ENCODE measurements around the gene UVSSA. TPM values are rescaled to one million over a fixed set of nuclear protein-coding genes. Genes with fewer than 3 reads are reported as not detected.
A peak's percentile ranks its signal among the peaks of the same experiment; 100 is the strongest.

UVSSA gene
- total and polyA plus RNA-seq, 9 donors = 3.8 to 24.7 (median 15.6) TPM

- Histone ChIP-seq H3K4me3 (no peak overlapping the region), H3K36me3 (no peaks in the 10 kb centered on the region), H3K27me3 (no peaks in the 10 kb centered on the region), H3K4me1 (ENCODE audit: insufficient read depth) (no peaks in the 10 kb centered on the region), H3K9me3 (no peaks in the 10 kb centered on the region), H3K27ac (no peak overlapping the region)
- WGBS, 3 donors = 93 to 94% (median 94%) methylated on average over 24 of the region's 24 CpGs
- DNase-seq = peak in 2 of 5 donors; percentile 16 to 26
- intact Hi-C loops (cut with DNase I) = no loop called here
- TF ChIP-seq EP300 (IDR thresholded peaks at IDR 0.05) (no peak), POLR2A (IDR thresholded peaks at IDR 0.05) (no peak)
- TF ChIP-seq, protein P1, sequence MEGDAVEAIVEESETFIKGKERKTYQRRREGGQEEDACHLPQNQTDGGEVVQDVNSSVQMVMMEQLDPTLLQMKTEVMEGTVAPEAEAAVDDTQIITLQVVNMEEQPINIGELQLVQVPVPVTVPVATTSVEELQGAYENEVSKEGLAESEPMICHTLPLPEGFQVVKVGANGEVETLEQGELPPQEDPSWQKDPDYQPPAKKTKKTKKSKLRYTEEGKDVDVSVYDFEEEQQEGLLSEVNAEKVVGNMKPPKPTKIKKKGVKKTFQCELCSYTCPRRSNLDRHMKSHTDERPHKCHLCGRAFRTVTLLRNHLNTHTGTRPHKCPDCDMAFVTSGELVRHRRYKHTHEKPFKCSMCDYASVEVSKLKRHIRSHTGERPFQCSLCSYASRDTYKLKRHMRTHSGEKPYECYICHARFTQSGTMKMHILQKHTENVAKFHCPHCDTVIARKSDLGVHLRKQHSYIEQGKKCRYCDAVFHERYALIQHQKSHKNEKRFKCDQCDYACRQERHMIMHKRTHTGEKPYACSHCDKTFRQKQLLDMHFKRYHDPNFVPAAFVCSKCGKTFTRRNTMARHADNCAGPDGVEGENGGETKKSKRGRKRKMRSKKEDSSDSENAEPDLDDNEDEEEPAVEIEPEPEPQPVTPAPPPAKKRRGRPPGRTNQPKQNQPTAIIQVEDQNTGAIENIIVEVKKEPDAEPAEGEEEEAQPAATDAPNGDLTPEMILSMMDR (IDR thresholded peaks at IDR 0.05) = no peak
Observed at GRCh38 chr4:1381944-1382541, 35.0 kb downstream of the UVSSA start.

DNA sequence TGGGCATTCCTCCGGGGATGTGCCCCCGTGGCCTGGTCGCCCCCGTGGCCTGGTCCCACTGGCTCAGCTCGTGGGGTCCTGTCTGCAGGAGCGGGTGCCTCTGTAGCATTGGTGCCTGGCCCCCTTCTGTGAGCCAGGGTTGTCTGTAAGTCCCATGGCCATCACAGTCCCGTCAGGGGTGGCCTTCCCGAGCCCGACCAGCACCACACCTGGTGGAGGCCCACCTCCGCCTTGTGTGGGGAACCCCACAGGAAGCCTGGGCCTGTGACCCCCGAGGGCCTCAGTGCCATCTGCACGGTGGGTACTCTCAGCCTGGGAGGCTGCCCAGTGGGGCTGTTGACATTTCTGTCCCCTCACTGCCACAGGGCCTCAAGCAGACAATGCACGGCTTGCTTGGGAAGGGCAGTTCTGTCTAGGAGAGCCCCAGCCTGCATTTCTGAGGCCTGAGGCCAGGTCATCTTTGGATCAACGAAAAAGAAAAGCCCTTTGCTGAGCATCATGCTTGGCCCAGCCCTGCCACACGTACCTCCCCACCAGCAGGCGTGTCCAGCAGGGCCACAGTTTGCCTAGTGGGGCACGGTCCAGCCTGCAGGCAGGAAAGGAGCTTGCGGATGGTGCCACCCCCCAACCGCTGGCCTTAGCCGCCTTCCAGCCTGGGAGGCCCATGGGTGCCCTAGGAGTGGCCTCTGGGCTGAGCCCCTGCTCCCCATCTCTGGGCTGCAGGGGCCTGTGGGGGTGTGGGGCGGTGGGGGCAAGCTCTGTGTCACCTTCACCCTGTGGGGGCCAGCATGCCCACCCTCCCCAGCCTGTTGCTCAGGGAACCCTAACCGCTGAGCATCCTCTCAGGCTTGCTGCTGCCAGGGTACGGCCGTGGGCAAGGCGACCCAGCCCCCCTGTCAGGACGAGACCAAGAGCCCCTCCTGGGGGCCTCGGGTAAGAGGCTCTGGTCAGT is 36.0 kb downstream of the UVSSA start:
- intact Hi-C loops (cut with DNase I) = no loop called here
- TF ChIP-seq POLR2A (IDR thresholded peaks at IDR 0.05) (no peak), EP300 (IDR thresholded peaks at IDR 0.05) (no peak)
- TF ChIP-seq, protein P1 (IDR thresholded peaks at IDR 0.05) = no peak
- DNase-seq = peak in 2 of 5 donors; percentile 14 to 24
- Histone ChIP-seq H3K4me1 (ENCODE audit: insufficient read depth) (no peaks in the 10 kb centered on the region), H3K27ac (no peak overlapping the region), H3K27me3 (no peaks in the 10 kb centered on the region), H3K36me3 (no peaks in the 10 kb centered on the region), H3K4me3 (no peak overlapping the region), H3K9me3 (no peaks in the 10 kb centered on the region)
- WGBS, 3 donors = 89 to 90% (median 89%) methylated on average over 27 of the region's 27 CpGs

DNA sequence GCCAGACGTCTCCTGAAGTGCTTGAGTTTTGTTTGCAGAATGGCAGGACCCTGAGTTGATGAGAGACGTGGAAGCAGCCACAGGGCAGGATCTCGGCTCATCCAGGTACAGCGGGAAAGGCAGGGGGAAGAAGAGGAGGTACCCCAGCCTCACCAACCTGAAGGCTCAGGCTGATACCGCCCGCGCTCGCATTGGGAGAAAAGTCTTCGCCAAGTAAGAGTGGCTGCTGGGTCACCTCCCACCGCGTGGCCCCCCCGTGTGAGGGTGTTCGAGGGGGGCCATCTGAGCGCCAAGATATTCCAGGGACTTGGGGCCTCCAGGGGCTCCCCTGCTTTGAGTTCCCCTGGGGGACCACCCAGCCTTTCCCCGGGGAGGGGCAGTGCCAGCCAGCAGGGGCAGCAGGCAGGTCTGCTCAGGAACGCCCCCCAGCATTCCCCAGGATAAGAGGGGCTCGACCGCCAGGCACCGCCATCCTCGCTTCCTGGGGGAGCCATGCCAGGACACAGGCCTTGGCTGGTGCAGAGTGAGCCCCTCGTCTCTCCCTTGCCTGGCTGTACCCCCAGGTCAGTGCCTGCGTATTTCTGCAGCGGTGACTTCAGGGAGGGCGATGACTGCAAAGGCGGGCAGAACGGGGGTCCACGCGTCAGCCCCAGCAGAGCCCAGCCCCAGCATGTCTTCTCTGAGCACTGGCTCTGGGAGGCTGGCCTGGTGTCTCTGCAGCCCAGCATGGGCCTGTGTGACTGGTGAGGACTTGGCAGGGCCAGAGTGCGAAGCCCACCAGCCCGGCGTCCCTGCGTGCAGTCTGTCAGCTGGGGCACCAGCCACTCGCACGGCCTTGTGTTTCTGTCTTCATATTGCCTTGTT is 37.0 kb downstream of the UVSSA start:
- Histone ChIP-seq H3K27me3 (no peaks in the 10 kb centered on the region), H3K36me3 (no peaks in the 10 kb centered on the region), H3K27ac (no peak overlapping the region), H3K4me3 (no peak overlapping the region), H3K9me3 (no peaks in the 10 kb centered on the region), H3K4me1 (ENCODE audit: insufficient read depth) (no peaks in the 10 kb centered on the region)
- TF ChIP-seq POLR2A (IDR thresholded peaks at IDR 0.05) (no peak), EP300 (IDR thresholded peaks at IDR 0.05) (no peak)
- TF ChIP-seq, protein P1 (IDR thresholded peaks at IDR 0.05) = no peak
- intact Hi-C loops (cut with DNase I) = no loop called here
- DNase-seq = peak in 1 of 5 donors; percentile 30
- WGBS, 3 donors = 91 to 95% (median 94%) methylated on average over 34 of the region's 34 CpGs

Data from ovary (tissue), 9 donors.